H1 (cell line): ENCODE measurements around the gene RGS11. TPM values are rescaled to one million over a fixed set of nuclear protein-coding genes. Genes with fewer than 3 reads are reported as not detected.
A peak's percentile ranks its signal among the peaks of the same experiment; 100 is the strongest.

ENCODE experiments used
- CTCF ChIA-PET: fragments of 300-600 bp; sonication (Branson Sonifier 250); formaldehyde crosslinking; loops from one replicate; lab custom pipeline; 2021; ENCODE audit not compliant: partially characterized antibody; lab: Charles Lee
- POLR2A ChIA-PET: fragments of 300-600 bp; sonication (Branson Sonifier 250); formaldehyde crosslinking; loops from one replicate; lab custom pipeline; 2021; ENCODE audit warnings: inconsistent platforms; ENCODE audit not compliant: partially characterized antibody; lab: Charles Lee
- DNase-seq, 2 experiments: peaks; one replicate each; pipeline versions ENCODE4 v3.0.0 to v3.0.0-alpha.2; 2010 to 2022; ENCODE audit warnings: low spot score in 2 of 2, low read depth in 1 of 2, mixed read lengths in 1 of 2
- FAIRE-seq: peaks from 2 replicates; lab custom pipeline; 2011; peaks lifted over from hg19 to GRCh38; lab: Jason Lieb, UNC
- H2AFZ ChIP-seq: 2 replicates; pipeline ENCODE4 v1.8.1; 2012; ENCODE audit warnings: low read length, inconsistent platforms
- H2AK5ac ChIP-seq: 2 replicates; pipeline ENCODE4 v1.6.1; 2013; ENCODE audit warnings: low read depth, low read length
- H2BK120ac ChIP-seq: replicated peaks from 2 replicates; pipeline ENCODE3; 2013; ENCODE audit warnings: low read depth, low read length, inconsistent platforms
- H2BK12ac ChIP-seq: 2 replicates; pipeline ENCODE4 v1.6.1; 2013; ENCODE audit warnings: low read depth, low read length
- H2BK15ac ChIP-seq: 2 replicates; pipeline ENCODE4 v1.6.1; 2013; ENCODE audit warnings: low read length
- H2BK20ac ChIP-seq: 2 replicates; pipeline ENCODE4 v1.6.1; 2013; ENCODE audit warnings: low read length
- H2BK5ac ChIP-seq: 2 replicates; pipeline ENCODE4 v1.6.1; 2013; ENCODE audit warnings: low read depth, low read length
- H3K14ac ChIP-seq: 2 replicates; pipeline ENCODE4 v1.6.1; 2013; ENCODE audit warnings: inconsistent platforms; ENCODE audit not compliant: insufficient read length
- H3K18ac ChIP-seq: 2 replicates; pipeline ENCODE4 v1.6.1; 2013; ENCODE audit warnings: low read length; ENCODE audit errors: extremely low read depth
- H3K23ac ChIP-seq: 2 replicates; pipeline ENCODE4 v1.6.1; 2013; ENCODE audit warnings: inconsistent platforms; ENCODE audit not compliant: insufficient read length
- H3K23me2 ChIP-seq: 2 replicates; pipeline ENCODE4 v1.6.1; 2013; ENCODE audit warnings: low read depth, low read length
- H3K27ac ChIP-seq: 2 replicates; pipeline ENCODE4 v1.6.1; 2011; ENCODE audit warnings: low read depth, low read length, inconsistent platforms
- H3K27me3 ChIP-seq, 4 experiments: replicated peaks in 1 of 4; 1 replicate in 1 of 4; 2 replicates in 3 of 4; pipeline versions ENCODE4 v1.6.1 to v1.8.1; 2011 to 2013; ENCODE audit warnings: low read length in 3 of 4, mild to moderate bottlenecking in 3 of 4, inconsistent platforms in 2 of 4, mixed read lengths in 2 of 4, moderate library complexity in 1 of 4; ENCODE audit not compliant: control insufficient read depth in 3 of 4, insufficient read depth in 3 of 4; ENCODE audit errors: extremely low read depth in 1 of 4
- H3K36me3 ChIP-seq, 4 experiments: 2 replicates each; pipeline versions ENCODE4 v1.6.1 to v1.8.1; 2011 to 2013; ENCODE audit warnings: mild to moderate bottlenecking in 4 of 4, low read length in 3 of 4, moderate library complexity in 2 of 4, control low read depth in 1 of 4, inconsistent platforms in 1 of 4; ENCODE audit not compliant: insufficient read depth in 4 of 4, control insufficient read depth in 2 of 4
- H3K4ac ChIP-seq: replicated peaks from 2 replicates; pipeline ENCODE3; 2013; ENCODE audit warnings: low read length, low read depth, mixed read lengths, inconsistent platforms; ENCODE audit not compliant: insufficient read length
- H3K4me1 ChIP-seq, 4 experiments: replicated peaks in 1 of 4; 1 replicate in 1 of 4; 2 replicates in 3 of 4; pipeline versions ENCODE4 v1.6.1 to v1.8.1; 2011 to 2013; ENCODE audit warnings: low read length in 3 of 4, inconsistent platforms in 2 of 4, mixed read lengths in 1 of 4; ENCODE audit not compliant: insufficient read depth in 4 of 4, control insufficient read depth in 3 of 4
- H3K4me2 ChIP-seq, 2 experiments: 2 replicates each; pipeline versions ENCODE4 v1.6.1 to v1.8.1; 2011 to 2013; ENCODE audit warnings: low read depth in 2 of 2, low read length in 2 of 2, control low read depth in 1 of 2, inconsistent platforms in 1 of 2, mild to moderate bottlenecking in 1 of 2; ENCODE audit not compliant: insufficient read depth in 1 of 2
- H3K4me3 ChIP-seq, 4 experiments: fragments of 200-600, 300-600 bp in 1 of 4; sonication (generic), shearing (Covaris generic), sonication (Bioruptor Twin) in 1 of 4; 2 replicates each; pipeline versions ENCODE4 v1.5.1 to v1.8.1; 2011 to 2016; ENCODE audit warnings: low read length in 4 of 4, low read depth in 3 of 4, control low read depth in 2 of 4, inconsistent platforms in 2 of 4, mild to moderate bottlenecking in 2 of 4, mixed read lengths in 1 of 4, moderate library complexity in 1 of 4; ENCODE audit not compliant: insufficient read depth in 2 of 4; ENCODE audit errors: extremely low read depth in 1 of 4
- H3K56ac ChIP-seq: replicated peaks from 2 replicates; pipeline ENCODE3; 2013; ENCODE audit warnings: low read depth, mild to moderate bottlenecking, mixed read lengths, low read length, inconsistent platforms; ENCODE audit not compliant: insufficient read length
- H3K79me1 ChIP-seq: 2 replicates; pipeline ENCODE4 v1.6.1; 2013; ENCODE audit warnings: low read depth, low read length, control low read depth
- H3K79me2 ChIP-seq, 2 experiments: 2 replicates each; pipeline versions ENCODE4 v1.6.1 to v1.8.1; 2012 to 2013; ENCODE audit warnings: low read length in 2 of 2, mild to moderate bottlenecking in 2 of 2, inconsistent platforms in 1 of 2; ENCODE audit not compliant: insufficient read depth in 2 of 2, control insufficient read depth in 1 of 2
- H3K9ac ChIP-seq, 4 experiments: replicated peaks in 1 of 4; 1 replicate in 1 of 4; 2 replicates in 3 of 4; pipeline versions ENCODE4 v1.6.1 to v1.8.1; 2011 to 2013; ENCODE audit warnings: low read depth in 3 of 4, low read length in 3 of 4, control low read depth in 2 of 4, mild to moderate bottlenecking in 2 of 4, moderate library complexity in 2 of 4, inconsistent platforms in 1 of 4; ENCODE audit errors: extremely low read depth in 1 of 4
- H3K9me3 ChIP-seq, 2 experiments: 2 replicates each; pipeline versions ENCODE4 v1.6.1 to v1.8.1; 2012 to 2013; ENCODE audit warnings: mild to moderate bottlenecking in 2 of 2, moderate library complexity in 2 of 2, control low read depth in 1 of 2, inconsistent platforms in 1 of 2, low read depth in 1 of 2, low read length in 1 of 2, mixed read lengths in 1 of 2; ENCODE audit not compliant: insufficient read depth in 2 of 2
- H4K20me1 ChIP-seq, 2 experiments: replicated peaks in 1 of 2; 2 replicates each; pipeline versions ENCODE3 to v1.8.1; 2011 to 2013; ENCODE audit warnings: inconsistent platforms in 2 of 2, low read length in 2 of 2, mild to moderate bottlenecking in 1 of 2; ENCODE audit not compliant: insufficient read depth in 2 of 2, control insufficient read depth in 1 of 2
- H4K5ac ChIP-seq: 2 replicates; pipeline ENCODE4 v1.6.1; 2013; ENCODE audit warnings: low read length, low read depth, mixed read lengths, inconsistent platforms; ENCODE audit not compliant: insufficient read length
- H4K8ac ChIP-seq: 2 replicates; pipeline ENCODE4 v1.8.0; 2013; ENCODE audit warnings: mild to moderate bottlenecking, moderate library complexity, low read length, inconsistent platforms; ENCODE audit not compliant: insufficient read depth; ENCODE audit errors: extremely low read depth
- H4K91ac ChIP-seq: replicated peaks from 2 replicates; pipeline ENCODE3; 2013; ENCODE audit warnings: low read length, mixed read lengths, inconsistent platforms; ENCODE audit not compliant: insufficient read length
- GABPA ChIP-seq: IDR thresholded peaks from 2 replicates; pipeline ENCODE4 v1.6.1; 2011; ENCODE audit warnings: mild to moderate bottlenecking, low read length, moderate library complexity, borderline replicate concordance; ENCODE audit not compliant: insufficient read depth
- GTF2F1 ChIP-seq: IDR thresholded peaks from 2 replicates; pipeline ENCODE4 v1.6.1; 2012; ENCODE audit warnings: low read depth, low read length, improper control_type of control experiment, borderline replicate concordance
- JUN ChIP-seq: IDR thresholded peaks from 2 replicates; pipeline ENCODE4 v1.6.1; 2011; ENCODE audit warnings: low read depth, mild to moderate bottlenecking, improper control_type of control experiment, low read length
- KDM1A ChIP-seq: fragments of 200-600, 300-600 bp; sonication (generic); IDR thresholded peaks from 2 replicates; pipeline ENCODE4 v1.7.1; 2016; ENCODE audit warnings: mild to moderate bottlenecking, low read length, borderline replicate concordance
- KDM5A ChIP-seq: fragments of 200-600 bp; IDR thresholded peaks from 2 replicates; pipeline ENCODE4 v1.7.1; 2012; ENCODE audit warnings: mild to moderate bottlenecking, low read length, inconsistent platforms, mixed read lengths
- RAD21 ChIP-seq, 2 experiments: IDR thresholded peaks in 1 of 2; conservative IDR thresholded peaks in 1 of 2; 2 replicates each; pipeline ENCODE4 v1.6.1; 2011; ENCODE audit warnings: low read depth in 2 of 2, low read length in 2 of 2, improper control_type of control experiment in 1 of 2, inconsistent platforms in 1 of 2, mild to moderate bottlenecking in 1 of 2, moderate library complexity in 1 of 2
- RFX5 ChIP-seq: IDR thresholded peaks from 2 replicates; pipeline ENCODE4 v1.6.1; 2011; ENCODE audit warnings: low read depth, low read length, improper control_type of control experiment, borderline replicate concordance
- SP4 ChIP-seq: IDR thresholded peaks from 2 replicates; pipeline ENCODE4 v1.6.1; 2012; ENCODE audit warnings: low read length, inconsistent platforms
- WGBS, 2 experiments: shearing (Covaris generic) in 1 of 2; methylation state at CpG; one replicate each; pipeline versions ENCODE4 v1.1.6 to v1.1.7; 2013 to 2015; ENCODE audit warnings: low lambda C conversion rate in 2 of 2, mixed read lengths in 2 of 2, inconsistent platforms in 1 of 2, low coverage in 1 of 2, missing lambda C conversion rate in 1 of 2; ENCODE audit not compliant: insufficient replicate concordance in 2 of 2, insufficient coverage in 1 of 2, insufficient read length in 1 of 2; ENCODE audit errors: extremely low coverage in 1 of 2, missing lambda C conversion rate in 1 of 2; 5-methylcytosine and 5-hydroxymethylcytosine counted together
- polyA plus RNA-seq, 7 experiments: library from polyadenylated mRNA; depleted of rRNA in 3 of 7; stranded (reverse) in 5 of 7; unstranded in 2 of 7; fragments of >200 nt in 5 of 7; fragments of 200-250 nt in 2 of 7; gene quantifications; 1 replicate in 5 of 7; 2 replicates in 1 of 7; 4 replicates in 1 of 7; pipeline versions ENCODE4 v1.2.1 to v1.2.3, GENCODE V29; 2011 to 2013; ENCODE audit warnings: missing spikeins in 2 of 7, mixed read lengths in 2 of 7
- total RNA-seq: library from RNA; stranded (reverse); fragmentation: NEBNext Ultra II Directional; extraction: Animal tissue kit (Norgen Biotek cat#: 25700); gene quantifications from 2 replicates; pipeline ENCODE4 v1.2.1, GENCODE V29; 2021
- TF ChIP-seq, protein P1 (sequence below): IDR thresholded peaks from 2 replicates; pipeline ENCODE4 v1.6.1; 2011; ENCODE audit warnings: low read length, improper control_type of control experiment

The RGS11 gene
- total and polyA plus RNA-seq, 2 of the 8 experiments (the other 6 are each of a cell fraction or from before 2014, with no cell fraction given): 0.84 to 1.2 TPM

DNA sequence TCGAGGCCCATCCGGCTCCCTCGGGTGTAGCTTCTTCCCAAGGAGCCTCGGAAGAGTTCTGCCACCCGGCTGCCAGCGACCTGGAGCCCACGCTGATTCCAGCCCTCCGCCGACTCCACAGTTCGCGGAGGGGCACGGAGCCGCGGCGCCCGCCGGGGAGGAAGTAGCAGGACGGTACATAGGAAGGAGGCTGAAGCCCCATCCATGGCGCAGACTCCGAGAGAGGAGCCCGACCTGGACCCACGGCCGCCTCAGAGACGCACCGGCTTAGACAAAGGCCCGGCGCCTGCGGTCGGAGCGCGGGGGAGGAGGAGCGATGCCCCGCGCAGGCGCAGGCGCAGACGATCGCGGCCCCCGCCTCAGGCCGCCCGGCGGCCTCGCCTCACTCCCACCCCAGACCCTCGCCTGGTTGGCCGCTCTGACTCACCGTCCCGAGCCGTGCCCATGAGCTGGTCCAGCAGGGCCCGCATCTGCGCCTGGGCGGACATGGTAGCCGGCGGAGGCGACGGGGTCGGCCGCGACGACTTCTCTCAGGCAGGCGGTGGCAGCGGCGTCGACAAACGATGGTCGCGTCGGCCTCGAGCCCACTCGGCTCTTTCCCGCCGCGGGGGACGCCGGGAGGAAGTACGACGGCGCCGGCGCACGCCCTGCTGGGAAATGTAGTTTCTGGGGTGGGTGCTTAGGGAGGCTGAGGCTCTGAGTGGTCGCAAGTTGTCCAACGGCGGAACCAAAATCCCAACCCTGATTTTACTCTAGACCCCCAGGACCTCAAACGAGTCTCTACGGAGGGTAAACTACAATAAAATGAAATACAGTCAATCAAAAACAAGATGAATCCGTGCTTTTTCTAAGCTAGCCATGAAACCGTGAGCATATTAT lies 46.7 kb downstream of the RGS11 start, which contains the start of gene LUC7L:
LUC7L (minus strand) TSS at position 598 of the 879 bp plus-strand sequence; CDS start at position 488, 110 bp downstream.
- Histone ChIP-seq H3K79me1 (peaks cover 3% of the 10 kb centered on the region; the same call in 1 of the 2 replicates), H3K4me1 (peaks cover 0 to 5% (median 0%) of the 10 kb centered on the region in 4 experiments; a peak in 3 of 7 replicates), H2AK5ac (no peak within 1 kb of the TSS), H2AFZ (peak within 1 kb of the TSS; percentile 64), H3K9ac (peak within 1 kb of the TSS; percentile 83 to 96 (median 96)), H3K14ac (no peak within 1 kb of the TSS), H2BK20ac (no peak within 1 kb of the TSS), H2BK120ac (no peak within 1 kb of the TSS), H3K27me3 (no peaks in the 10 kb centered on the region), H2BK15ac (no peak within 1 kb of the TSS), H4K8ac (peak within 1 kb of the TSS; percentile 99), H2BK5ac (peak within 1 kb of the TSS; percentile 97), H3K4me2 (peak within 1 kb of the TSS; percentile 56 to 71), H3K56ac (peak within 1 kb of the TSS; percentile 98), H4K91ac (peak within 1 kb of the TSS; percentile 97), H3K23ac (no peak within 1 kb of the TSS), H3K18ac (peak within 1 kb of the TSS; percentile 100), H3K4me3 (peak within 1 kb of the TSS; percentile 64 to 99 (median 92)), H3K79me2 (peaks cover 23 to 40% of the 10 kb centered on the region in 2 experiments), H3K4ac (peak within 1 kb of the TSS; percentile 99), H2BK12ac (0 out of 2 replicates have a peak within 1 kb of the TSS, but pooled peaks have one; percentile 35), H4K20me1 (peaks cover 8 to 13% of the 10 kb centered on the region in 2 experiments), H3K27ac (peak within 1 kb of the TSS; percentile 96), H3K23me2 (no peaks in the 10 kb centered on the region), H3K36me3 (peaks cover 15 to 35% (median 24%) of the 10 kb centered on the region in 4 experiments), H4K5ac (peak within 1 kb of the TSS; percentile 100), H3K9me3 (no peaks in the 10 kb centered on the region)
- POLR2A ChIA-PET: interaction anchor here (0.6 to 16.8 kb wide), 22 partner anchors 11 to 298 kb away, joined by 3 to 348 read pairs (median 4); partner anchors contain the start of genes CAPN15 and RHBDF1
- CTCF ChIA-PET: interaction anchor here (0.5 to 2.0 kb wide), 15 partner anchors 9 to 163 kb away, joined by 3 to 9 read pairs (median 3); partner anchors contain the start of gene RHBDF1
- no peak for FAIRE-seq
- 9% methylated on average over 36 of the region's 88 CpGs; no CpG with 5 or more reads in 1 of the 2 experiments for WGBS, 2 experiments
- DNase-seq: peak; percentile 51 to 94
- no peak for TF ChIP-seq JUN
- TF ChIP-seq KDM1A: no peak
- no peak for TF ChIP-seq GTF2F1
- TF ChIP-seq, protein P1, sequence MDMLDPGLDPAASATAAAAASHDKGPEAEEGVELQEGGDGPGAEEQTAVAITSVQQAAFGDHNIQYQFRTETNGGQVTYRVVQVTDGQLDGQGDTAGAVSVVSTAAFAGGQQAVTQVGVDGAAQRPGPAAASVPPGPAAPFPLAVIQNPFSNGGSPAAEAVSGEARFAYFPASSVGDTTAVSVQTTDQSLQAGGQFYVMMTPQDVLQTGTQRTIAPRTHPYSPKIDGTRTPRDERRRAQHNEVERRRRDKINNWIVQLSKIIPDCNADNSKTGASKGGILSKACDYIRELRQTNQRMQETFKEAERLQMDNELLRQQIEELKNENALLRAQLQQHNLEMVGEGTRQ: no peak
- peak; percentile 68; the same call in 1 of the 2 replicates for TF ChIP-seq SP4
- TF ChIP-seq RAD21 (IDR thresholded peaks at IDR 0.05 in 1 of 2, conservative IDR thresholded peaks at IDR 0.05 in 1 of 2; ENCODE audit: low read depth in 2 of 2, low read length in 2 of 2): no peak
- peak; percentile 89; the same call in 1 of the 2 replicates for TF ChIP-seq GABPA
- no peak for TF ChIP-seq KDM5A
- TF ChIP-seq RFX5: no peak
